Stimulated activated CD8-positive, alpha-beta memory T cell treated with anti-CD3 and anti-CD28 coated beads, Interleukin-15, amount 100 ng/mL, for 1 hour (primary cell): ENCODE measurements around the gene RRP7A.
"Not testable (repeated sequence)": the region's sequence is repeated elsewhere in the genome, so short reads cannot be mapped to it uniquely, and the experiment has no call there.

ENCODE experiments used
- DNase-seq: peaks from one replicate; pipeline ENCODE4 v3.0.0-alpha.2; 2020; ENCODE audit warnings: low read depth

The RRP7A gene, protein sequence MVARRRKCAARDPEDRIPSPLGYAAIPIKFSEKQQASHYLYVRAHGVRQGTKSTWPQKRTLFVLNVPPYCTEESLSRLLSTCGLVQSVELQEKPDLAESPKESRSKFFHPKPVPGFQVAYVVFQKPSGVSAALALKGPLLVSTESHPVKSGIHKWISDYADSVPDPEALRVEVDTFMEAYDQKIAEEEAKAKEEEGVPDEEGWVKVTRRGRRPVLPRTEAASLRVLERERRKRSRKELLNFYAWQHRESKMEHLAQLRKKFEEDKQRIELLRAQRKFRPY

DNA sequence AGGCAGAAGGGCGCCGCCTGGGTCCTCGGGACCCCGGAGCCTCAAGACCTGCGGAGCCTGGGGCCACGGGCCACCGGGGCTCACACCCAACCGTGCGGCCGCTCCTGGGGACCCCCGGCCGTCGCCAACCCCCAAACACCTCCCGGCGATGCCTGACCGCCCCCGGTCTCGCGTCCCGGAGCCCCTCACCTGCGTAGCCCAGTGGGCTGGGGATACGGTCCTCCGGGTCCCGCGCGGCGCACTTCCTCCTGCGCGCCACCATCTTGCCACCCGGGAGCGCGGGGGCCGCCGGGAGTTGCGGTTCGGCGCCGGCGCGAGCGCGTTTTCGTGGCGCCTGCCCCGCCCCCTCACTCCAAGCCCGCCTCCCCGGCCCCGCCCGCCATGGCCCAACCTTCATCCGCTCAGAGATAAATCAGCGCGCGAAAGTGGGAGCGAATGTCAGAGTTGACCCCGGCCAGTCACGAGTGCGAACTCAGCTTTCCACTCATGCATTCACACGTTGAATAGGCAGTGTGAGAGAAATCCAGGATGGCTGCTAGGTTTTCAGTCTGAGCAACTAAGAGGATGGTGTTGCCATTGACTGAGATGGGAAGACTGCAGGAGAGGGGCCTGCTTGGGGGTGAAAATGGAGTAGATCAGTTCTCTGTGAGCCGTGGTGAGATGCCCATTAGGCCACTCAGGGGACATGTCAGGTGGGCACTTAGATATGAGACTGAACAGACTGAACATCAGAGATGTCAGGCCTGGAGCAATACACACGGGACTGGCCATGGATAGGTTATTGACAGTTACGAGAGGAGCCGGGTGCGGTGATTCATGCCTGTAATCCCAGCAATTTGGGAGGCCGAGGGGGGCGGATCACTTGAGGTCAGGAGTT is at the start of gene RRP7A:
Gene RRP7A, minus strand, starts transcription at position 272 of the 877 bp plus-strand sequence. Its CDS starts 10 bp downstream, at position 262.
- DNase-seq, result peak; percentile 57

DNA sequence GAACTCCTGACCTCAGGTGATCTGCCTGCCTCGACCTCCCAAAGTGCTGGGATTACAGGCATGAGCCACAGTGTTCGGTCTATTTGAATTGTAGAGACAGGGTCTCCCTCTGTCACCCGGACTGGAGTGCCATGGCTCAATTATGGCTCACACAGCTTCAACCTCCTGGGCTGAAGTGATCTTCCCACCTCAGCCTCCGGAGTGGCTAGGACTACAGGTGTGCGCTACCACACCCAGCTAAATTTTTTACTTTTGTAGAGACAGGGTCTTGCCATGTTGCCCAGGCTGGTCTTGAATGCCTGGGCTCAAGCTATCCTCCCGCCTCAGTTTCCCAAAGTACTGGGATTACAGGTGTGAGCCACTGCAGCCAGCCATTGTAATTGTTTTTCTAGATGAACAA is 48.4 kb upstream of the RRP7A start:
- not testable (repeated sequence) for DNase-seq

DNA sequence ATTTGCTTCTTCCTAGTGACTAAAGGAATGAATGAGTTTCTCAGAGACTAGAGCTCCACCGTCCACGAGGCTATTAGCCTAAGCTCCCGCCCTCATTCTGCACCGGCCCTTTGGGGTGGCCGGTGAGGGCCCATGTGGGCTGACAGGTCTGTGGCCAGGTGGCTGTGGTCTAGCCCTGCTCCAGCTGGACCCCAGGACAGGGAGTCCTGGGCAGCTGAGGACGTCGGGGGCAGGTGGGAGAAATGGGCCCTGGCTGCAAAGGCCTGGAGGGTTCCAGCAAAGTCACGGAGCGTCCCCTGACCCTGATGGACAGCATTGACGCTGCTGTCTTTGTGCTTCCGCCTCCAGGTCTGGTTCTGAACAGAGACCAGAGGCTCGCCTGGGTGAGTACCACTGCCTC is 46.4 kb upstream of the RRP7A start:
- no peak for DNase-seq

DNA sequence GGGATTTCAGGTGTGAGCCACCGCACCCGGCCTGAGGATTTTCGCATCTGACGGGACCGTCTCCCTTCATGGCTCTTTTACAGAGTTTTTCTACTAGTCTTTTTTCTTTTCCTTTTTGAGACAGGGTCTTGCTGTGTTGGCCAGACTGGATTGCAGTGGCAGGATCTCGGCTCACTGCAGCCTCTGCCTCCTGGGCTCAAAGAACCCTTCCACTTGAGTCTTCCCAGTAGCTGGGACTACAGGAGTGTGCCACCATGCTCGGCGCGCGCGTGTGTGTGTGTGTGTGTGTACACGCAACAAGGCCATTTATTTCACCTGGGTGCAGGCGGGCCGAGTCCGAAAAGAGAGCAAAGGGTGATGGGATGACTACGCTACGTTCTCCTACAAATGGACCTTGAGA is 45.1 kb upstream of the RRP7A start:
- DNase-seq, result no peak

DNA sequence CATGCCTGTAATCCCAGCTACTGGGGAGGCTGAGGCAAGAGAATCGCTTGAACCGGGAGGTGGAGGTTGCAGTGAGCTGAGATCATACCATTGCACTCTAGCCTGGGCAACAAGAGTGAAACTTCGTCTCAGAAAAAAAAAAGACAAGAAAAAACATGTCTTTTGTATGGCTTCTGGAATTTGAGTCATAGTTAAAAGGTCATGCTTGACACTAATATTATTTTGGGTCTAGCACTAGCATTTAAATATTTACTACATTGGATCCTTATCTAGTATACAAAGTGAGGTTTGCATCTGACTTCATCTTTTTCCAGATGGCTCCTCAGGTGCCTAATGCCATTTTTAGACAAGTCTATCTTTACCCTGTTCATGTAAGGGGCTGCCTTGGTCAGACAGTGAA is 44.3 kb upstream of the RRP7A start:
- not testable (repeated sequence) for DNase-seq

DNA sequence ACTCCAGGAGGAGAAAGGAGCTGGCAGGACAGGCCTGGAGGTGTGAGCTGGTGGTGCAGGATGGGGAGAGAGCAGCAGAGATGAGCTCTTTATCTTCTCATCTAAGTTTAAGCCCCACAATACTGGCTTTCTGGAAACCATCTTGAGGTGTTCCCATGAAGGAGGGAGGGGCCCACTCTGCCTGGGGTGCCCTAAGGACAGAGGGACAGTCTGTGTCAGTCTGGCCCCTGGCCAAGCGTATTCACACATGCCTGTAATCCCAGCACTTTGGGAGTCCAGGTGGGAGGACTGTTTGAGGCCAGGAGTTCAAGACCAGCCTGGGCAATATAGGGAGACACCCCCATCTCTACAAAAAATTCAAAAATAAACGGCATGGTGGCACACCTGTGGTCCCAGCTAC is 43.1 kb upstream of the RRP7A start:
- DNase-seq, result no peak

DNA sequence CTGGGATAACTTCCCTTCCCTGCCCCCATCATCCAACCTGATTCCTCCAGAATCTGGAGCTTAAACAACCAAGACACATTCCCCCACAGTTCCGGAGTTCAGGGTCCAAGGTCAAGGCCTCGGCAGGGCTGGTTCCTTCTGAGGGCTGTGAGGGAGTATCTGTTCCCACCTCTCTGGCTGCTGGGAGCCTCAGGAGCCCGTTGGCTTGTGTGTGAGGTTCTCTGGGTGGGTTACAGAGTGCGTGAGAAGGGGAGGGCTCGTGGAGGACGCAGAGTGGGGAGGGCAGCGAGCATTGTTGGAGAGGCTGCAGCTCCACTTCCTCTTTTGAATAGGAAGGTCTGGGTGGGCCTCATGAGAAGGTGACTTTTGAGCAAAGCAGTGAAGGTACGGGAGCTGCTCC is 42.7 kb upstream of the RRP7A start:
- DNase-seq, result no peak

DNA sequence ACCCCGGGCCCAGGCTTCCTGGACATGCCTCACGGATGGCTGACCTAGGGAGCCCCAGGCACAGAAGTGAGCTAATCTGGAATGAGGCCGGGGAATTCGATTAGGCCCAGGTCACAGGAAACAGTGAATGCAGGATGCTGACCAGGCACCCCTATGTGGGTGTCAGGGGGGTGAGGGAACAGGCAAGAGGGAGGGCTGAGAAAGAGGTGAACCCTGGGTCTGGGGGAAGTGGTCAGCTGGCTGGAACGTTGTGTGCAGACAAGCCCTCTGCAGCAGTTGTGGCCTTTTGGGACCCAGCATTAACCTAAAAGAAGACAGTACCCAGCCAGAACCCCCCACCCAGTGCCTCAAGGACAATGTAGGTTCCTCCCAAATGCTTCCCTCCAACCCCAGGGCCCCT is 42.3 kb upstream of the RRP7A start:
- DNase-seq, result no peak

DNA sequence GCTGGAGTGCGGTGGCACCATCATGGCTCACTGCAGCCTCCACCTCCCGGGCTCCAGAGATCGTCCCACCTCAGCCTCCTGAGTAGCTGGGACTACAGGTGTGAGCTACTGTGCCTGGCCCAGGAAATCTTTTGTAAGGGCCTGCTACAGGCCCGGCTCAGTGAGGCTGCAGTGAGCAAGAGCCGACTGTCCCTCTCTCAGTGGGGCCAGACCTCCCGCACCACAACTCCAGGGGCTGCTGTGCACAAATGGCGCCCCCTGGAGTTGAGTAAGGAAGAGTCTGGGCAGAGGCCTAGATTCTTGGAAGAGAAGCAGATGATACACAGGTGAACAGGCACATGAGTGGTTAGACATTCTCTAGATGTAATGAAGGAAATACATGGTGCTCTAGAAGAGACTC is 41.2 kb upstream of the RRP7A start:
- DNase-seq, result no peak

DNA sequence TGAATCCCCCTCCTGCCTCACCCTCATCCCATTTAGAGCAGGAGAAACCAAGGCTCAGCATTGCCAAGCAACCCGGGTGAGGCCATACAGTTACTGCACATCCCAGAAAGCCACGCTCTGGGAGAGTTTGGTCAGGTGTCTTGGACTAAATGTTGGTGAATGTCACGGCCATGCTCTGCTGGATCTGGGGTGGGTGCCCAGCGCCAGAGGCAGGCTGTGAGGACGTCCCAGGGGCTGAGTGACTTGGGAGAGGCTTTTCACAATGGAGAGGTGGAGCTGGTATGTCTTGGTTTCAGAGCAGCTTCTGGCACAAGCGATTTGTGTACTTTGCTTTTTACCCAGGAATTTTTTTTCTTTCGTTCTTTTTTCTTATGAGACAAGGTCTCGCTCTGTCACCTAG is 40.8 kb upstream of the RRP7A start:
- DNase-seq, result no peak

DNA sequence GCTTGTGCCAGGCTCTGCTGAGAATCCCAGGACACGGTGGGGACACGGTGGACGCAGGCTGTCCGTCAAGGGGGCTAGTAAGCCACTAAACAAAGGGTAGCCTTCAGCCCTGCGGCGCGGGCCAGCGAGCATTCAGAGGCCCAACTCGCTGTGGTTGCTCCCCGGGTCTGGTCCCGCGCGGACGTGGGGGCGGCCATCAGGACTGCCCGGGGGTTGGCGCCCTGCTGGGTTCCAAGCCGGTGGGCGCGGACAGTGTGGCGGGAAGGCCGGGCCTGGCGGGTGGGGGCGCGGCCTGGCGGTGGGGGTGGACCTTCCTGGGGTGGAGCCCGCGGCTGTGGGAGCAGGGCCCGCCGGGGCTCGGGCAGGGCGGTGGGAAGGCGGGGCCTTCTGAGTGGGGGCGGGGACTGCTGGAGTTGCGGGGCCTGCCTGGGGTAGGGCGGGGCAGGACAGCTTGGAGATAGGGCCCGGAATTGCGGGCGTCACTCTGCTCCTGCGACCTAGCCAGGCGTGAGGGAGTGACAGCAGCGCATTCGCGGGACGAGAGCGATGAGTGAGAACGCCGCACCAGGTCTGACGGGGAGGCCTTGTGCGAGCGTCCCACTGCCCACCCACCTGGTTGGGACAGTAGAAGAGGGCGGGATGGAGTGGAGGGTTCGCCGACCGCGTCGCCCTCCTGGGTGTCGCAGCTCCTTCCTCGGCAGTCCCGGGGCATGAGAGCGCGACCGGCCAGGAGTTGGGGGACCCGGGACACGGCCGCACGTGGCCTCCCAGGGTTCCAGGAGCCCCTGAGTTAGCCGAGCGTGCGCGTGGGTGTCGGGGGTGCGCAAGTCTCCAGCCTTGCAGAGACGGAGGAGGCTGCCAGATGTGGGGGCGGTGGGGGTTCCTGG is 34.1 kb upstream of the RRP7A start, which contains the start of gene SERHL2:
Gene SERHL2, plus strand, starts transcription at position 482 of the 887 bp plus-strand sequence. Its CDS starts 65 bp downstream, at position 547.
- DNase-seq, result peak; percentile 59

DNA sequence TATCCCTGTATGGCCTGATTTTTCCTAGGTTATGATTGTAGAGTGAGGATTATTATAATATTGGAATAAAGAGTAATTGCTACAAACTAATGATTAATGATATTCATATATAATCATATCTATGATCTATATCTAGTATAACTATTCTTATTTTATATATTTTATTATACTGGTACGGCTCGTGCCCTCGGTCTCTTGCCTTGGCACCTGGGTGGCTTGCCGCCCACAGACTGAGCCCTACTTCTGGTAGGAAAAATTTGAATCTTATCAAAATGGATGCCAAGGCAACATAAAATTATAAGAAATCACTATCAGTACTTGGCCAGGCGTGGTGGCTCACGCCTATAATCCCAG is 32.7 kb upstream of the RRP7A start:
- not testable (repeated sequence) for DNase-seq

DNA sequence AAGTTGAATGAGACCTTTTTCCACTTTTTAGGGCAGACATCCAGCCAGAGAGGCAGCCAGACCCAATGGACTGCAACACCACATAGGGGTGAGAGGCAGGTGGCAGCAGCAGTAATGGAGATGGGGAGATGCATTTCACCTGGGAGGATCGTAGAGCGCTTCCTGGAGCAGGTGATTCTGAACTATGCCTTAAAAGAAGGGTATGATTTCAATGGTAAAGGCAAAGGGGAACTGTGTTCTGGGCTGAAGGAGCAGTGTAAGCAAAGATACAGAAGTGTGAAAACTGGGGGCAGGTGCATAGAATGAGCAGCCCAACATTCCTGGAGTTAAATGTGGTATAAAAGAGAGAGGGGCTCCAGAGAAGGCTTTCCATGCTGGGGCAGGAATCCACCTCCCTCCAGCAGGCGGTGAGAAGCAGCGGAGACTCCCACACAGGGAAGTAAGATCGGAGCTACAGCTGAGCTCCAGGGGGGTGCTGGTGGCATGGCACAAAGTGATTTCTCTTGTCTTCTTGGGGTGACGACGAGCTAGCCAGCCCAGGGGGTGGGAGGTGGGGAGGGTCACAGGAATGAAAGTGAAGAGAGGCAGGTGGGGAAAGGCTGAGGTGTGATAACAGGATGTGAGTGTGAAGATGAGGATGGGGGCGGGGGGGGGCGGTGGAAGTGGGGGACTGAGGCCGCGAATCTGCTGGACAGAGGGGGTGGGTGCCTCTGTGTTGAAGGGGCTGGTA is 29.9 kb upstream of the RRP7A start:
- DNase-seq, result no peak

DNA sequence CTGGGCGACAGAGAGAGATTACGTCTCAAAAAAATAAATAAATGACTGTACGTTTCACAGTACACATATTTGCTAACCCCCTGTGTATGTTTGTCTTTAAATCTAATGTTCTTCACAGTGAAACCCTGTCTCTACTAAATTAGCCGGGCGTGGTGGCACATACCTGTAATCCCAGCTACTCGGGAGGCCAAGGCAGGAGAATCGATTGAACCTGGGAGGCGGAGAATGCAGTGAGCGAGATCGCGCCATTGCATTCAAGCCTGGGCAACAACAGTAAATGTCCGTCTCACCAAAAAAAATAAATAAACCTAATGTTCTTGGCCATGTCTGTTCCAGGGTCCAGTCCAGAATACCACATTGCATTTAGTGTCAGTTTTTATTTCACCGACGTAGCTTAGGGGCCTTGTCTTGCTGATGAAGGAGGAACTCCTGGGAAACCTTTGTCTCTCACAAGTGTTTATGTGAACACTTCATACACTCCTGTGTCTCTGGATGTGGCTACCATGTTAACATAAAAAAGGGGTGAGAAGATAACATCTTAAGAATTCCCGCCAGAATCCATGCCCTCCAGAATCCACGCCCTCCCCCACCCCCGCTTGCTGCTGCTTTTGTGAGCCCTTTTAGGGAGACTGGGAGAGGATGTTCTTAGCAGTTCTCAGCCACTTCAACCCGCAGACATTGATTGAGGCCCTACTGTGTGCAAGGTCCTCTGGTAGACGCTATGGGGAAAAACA is 29.2 kb upstream of the RRP7A start:
- DNase-seq, result no peak

DNA sequence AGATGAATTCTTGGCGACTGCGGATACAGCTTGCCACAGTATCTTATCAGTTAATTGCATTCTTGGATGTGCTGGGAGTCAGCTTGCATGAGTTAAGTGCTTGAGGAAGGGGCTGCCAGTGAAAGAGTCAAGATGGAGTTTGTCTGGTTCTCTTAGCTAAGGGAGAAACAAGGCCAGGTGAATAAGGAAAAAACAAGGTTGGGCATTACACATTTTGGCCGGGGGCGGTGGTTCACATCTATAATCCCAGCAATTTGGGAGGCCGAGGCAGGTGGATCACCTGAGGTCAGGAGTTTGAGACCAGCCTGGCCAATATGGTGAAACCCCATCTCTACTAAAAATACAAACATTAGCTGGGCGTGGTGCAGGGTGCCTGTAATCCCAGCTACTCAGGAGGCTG is 28.5 kb upstream of the RRP7A start:
- DNase-seq, result not testable (repeated sequence)

DNA sequence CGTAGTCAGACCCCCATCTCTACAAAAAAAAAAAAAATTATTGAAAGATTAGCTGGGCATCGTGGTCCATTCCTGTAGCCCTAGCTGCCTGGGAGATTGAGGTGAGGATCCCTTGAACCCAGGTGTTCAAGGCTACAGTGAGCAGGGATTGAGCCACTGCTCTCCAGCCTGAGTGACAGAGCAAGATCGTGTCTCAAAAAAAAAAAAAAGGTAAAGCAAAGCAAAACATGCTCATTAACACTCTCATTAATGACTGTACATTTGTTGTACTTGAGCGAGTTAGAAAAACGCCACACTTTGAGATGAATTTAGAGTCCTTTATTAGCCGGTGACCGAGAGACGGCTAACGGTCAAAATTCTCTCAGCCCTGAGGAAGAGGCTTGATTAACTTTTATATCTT is 28.0 kb upstream of the RRP7A start:
- no peak for DNase-seq

DNA sequence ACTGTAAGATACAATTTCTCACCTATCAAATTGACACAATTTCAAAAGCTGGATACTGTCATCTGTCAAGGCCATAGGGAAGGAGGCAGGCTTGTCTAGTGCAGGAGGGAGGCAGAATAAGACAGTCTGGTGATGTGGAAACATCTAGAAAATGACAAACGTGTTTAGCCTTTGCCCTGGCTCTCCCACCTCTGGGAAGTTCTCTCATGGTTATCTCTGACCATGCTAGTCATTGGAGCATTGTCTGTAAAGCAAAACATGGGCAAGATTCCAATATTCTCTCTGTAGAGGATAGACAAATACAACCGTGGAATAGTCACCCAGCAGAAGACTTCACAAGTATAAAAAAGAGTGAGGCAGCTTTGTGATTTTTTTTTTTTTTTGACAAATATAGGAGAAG is 25.1 kb upstream of the RRP7A start:
- DNase-seq, result no peak

DNA sequence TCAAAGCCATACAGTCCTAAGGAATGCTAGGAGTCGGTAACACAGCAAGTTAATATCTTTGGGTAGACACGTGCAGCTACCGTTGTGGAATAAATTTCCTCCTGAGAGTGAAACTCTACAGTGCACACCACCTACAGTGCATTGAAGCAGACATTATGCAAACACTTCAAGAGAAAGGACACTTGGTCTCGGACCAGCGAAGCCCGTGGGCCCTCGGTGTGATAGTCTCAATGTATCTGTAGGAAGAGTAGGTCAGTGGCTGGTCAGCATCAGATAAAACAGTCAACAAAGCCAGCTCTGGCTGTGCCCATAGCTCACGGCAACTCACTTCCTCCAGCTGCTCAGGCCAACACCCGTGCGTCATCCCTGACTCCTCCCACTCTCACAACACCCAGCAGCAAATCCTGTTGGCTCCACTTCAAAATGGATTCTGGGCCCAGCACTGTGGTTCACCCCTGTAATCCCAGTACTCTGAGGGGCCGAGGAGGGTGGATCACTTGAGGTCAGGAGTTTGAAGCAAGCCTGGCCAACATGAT is 19.7 kb upstream of the RRP7A start:
- not testable (repeated sequence) for DNase-seq

DNA sequence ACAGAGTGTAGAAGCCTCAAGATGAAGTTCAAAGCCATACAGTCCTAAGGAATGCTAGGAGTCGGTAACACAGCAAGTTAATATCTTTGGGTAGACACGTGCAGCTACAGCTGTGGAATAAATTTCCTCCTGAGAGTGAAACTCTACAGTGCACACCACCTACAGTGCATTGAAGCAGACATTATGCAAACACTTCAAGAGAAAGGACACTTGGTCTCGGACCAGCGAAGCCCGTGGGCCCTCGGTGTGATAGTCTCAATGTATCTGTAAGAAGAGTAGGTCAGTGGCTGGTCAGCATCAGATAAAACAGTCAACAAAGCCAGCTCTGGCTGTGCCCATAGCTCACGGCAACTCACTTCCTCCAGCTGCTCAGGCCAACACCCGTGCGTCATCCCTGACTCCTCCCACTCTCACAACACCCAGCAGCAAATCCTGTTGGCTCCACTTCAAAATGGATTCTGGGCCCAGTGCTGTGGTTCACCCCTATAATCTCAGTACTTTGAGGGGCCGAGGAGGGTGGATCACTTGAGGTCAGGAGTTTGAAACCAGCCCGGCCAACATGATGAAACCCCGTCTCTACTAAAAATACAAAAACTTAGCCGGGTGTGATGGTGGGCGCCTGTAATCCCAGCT is 17.7 kb upstream of the RRP7A start:
- DNase-seq, result not testable (repeated sequence)

DNA sequence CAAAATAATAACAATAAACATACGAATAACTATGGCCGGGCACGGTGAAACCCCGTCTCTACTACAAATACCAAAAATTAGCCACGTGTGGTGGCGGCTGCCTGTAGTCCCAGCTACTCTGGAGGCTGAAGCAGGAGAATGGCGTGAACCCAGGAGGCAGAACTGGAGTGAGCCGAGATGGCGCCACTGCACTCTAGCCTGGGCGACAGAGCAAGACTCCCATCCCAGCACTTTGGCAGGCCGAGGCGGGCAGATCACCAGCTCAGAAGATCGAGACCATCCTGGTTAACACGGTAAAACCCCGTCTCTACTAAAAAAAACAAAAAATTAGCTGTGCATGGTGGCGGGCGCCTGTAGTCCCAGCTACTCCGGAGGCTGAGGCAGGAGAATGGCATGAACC is 17.0 kb upstream of the RRP7A start:
- not testable (repeated sequence) for DNase-seq
